ENCODE results near the gene CHRM1.

Gene CHRM1

GRCh38 chr11:62925308-62925707 lies 4.1 kb upstream of the CHRM1 start:
- peak; percentile 27 for DNase-seq

- peak; percentile 66 for DNase-seq
Observed at GRCh38 chr11:62923601-62924411, 2.6 kb upstream of the CHRM1 start.

GRCh38 chr11:62922653-62923431 lies 1.7 kb upstream of the CHRM1 start:
- DNase-seq, result peak; percentile 39

GRCh38 chr11:62922189-62922589 lies 1.0 kb upstream of the CHRM1 start:
- DNase-seq, result peak; percentile 51

GRCh38 chr11:62921573-62922188 lies 518 bp upstream of the CHRM1 start:
- peak; percentile 57 for DNase-seq

GRCh38 chr11:62919898-62920640 lies 1.1 kb downstream of the CHRM1 start:
- DNase-seq, result no peak

- no peak for DNase-seq
Observed at GRCh38 chr11:62919476-62919875, 1.7 kb downstream of the CHRM1 start.

- no peak for DNase-seq
Observed at GRCh38 chr11:62918531-62918930, 2.6 kb downstream of the CHRM1 start.

- DNase-seq, result no peak
Observed at GRCh38 chr11:62917906-62918502, 3.2 kb downstream of the CHRM1 start.

- no peak for DNase-seq
Observed at GRCh38 chr11:62914416-62914815, 6.7 kb downstream of the CHRM1 start.

GRCh38 chr11:62912268-62912667 lies 8.9 kb downstream of the CHRM1 start:
- DNase-seq, result no peak

GRCh38 chr11:62911137-62912130 lies 9.7 kb downstream of the CHRM1 start:
- DNase-seq, result no peak

- no peak for DNase-seq
Observed at GRCh38 chr11:62910141-62910882, 10.9 kb downstream of the CHRM1 start.

- DNase-seq, result peak; percentile 69
Observed at GRCh38 chr11:62909107-62909894, 11.9 kb downstream of the CHRM1 start.

GRCh38 chr11:62908468-62909072 lies 12.6 kb downstream of the CHRM1 start:
- no peak for DNase-seq

GRCh38 chr11:62905927-62906531 lies 15.1 kb downstream of the CHRM1 start:
- peak; percentile 82 for DNase-seq

- no peak for DNase-seq
Observed at GRCh38 chr11:62905296-62905695, 15.9 kb downstream of the CHRM1 start.

GRCh38 chr11:62902932-62903331 lies 18.2 kb downstream of the CHRM1 start:
- DNase-seq, result no peak

GRCh38 chr11:62898027-62898426 lies 23.1 kb downstream of the CHRM1 start:
- no peak for DNase-seq

Measured in DMS53 (cell line).